ENCODE data around the gene TNC.
A peak's percentile ranks its signal among the peaks of the same experiment; 100 is the strongest.

The TNC gene

DNA sequence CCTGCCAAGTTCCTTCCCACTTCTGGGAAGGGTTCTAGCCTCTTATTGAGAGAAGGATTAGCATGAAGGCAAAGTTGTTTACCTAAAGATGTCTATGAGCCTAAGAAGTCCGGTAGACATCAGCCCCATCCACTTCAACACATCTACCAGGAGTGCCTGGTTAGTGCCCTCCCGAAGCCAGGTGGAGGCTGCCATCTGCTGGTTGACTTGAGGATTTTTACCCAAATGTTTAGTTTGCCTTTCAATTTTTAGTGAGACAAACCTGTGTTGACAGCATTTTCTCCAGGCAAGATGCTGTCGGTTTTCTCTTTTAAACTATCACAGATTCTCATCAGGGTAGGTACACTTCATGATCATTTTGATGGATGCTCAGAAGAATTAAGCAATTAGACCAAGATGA is 104.0 kb downstream of the TNC start:
- no peak overlapping the region for H3K4me3 ChIP-seq (replicated peaks; ENCODE audit: low read depth, low read length)
- TF ChIP-seq, protein P1, sequence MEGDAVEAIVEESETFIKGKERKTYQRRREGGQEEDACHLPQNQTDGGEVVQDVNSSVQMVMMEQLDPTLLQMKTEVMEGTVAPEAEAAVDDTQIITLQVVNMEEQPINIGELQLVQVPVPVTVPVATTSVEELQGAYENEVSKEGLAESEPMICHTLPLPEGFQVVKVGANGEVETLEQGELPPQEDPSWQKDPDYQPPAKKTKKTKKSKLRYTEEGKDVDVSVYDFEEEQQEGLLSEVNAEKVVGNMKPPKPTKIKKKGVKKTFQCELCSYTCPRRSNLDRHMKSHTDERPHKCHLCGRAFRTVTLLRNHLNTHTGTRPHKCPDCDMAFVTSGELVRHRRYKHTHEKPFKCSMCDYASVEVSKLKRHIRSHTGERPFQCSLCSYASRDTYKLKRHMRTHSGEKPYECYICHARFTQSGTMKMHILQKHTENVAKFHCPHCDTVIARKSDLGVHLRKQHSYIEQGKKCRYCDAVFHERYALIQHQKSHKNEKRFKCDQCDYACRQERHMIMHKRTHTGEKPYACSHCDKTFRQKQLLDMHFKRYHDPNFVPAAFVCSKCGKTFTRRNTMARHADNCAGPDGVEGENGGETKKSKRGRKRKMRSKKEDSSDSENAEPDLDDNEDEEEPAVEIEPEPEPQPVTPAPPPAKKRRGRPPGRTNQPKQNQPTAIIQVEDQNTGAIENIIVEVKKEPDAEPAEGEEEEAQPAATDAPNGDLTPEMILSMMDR (IDR thresholded peaks at IDR 0.05; ENCODE audit: low read length, missing control alignments): peak; percentile 76
- peak; percentile 85 for DNase-seq (ENCODE audit: low read depth)

DNA sequence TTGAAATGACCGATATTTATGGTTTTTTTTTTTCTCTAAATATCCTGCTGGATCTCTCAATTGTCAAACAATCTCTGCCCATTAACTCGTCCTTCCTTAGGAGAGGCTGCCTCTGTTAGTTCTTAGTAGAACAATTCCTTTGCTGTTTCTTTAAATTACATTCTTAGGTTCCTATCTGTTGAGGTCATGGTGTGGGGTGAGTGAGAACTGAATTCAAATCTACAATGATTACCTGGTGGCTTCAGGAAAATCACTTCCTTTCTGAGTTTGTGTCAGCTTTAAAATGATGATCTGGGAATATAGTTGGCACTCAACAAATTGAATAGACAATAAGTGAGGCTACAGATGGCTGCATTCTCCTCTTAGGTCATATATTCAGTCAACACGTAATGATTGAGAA is 105.5 kb downstream of the TNC start:
- TF ChIP-seq, protein P1 (IDR thresholded peaks at IDR 0.05; ENCODE audit: low read length, missing control alignments): no peak
- no peak for DNase-seq (ENCODE audit: low read depth)

DNA sequence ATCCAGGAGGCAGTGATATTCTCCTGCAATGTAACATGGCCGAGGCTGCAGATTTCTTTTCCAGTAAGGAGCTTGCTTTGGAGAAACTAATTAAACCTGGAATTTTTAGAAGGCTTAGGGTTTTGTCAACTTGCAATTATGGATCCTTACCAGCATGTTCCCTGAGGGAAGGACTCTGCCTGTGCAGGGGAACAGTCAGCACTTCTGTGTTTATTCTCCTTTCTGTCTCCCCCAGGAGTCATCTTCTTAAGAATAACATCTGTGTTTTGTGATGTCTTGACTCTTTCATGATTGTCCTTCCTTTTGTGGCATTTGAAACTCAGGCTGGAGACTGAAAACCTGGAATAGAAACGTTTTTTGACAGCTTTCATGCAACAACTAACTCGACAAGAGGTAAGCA is 107.1 kb downstream of the TNC start:
- no peak overlapping the region for H3K4me3 ChIP-seq (replicated peaks; ENCODE audit: low read depth, low read length)
- no peak for DNase-seq (ENCODE audit: low read depth)
- TF ChIP-seq, protein P1 (IDR thresholded peaks at IDR 0.05; ENCODE audit: low read length, missing control alignments): no peak

More for the DNA sequence above, 105.5 kb downstream of the TNC start:
- no peak overlapping the region for H3K4me3 ChIP-seq (replicated peaks; ENCODE audit: low read depth, low read length)

DNA sequence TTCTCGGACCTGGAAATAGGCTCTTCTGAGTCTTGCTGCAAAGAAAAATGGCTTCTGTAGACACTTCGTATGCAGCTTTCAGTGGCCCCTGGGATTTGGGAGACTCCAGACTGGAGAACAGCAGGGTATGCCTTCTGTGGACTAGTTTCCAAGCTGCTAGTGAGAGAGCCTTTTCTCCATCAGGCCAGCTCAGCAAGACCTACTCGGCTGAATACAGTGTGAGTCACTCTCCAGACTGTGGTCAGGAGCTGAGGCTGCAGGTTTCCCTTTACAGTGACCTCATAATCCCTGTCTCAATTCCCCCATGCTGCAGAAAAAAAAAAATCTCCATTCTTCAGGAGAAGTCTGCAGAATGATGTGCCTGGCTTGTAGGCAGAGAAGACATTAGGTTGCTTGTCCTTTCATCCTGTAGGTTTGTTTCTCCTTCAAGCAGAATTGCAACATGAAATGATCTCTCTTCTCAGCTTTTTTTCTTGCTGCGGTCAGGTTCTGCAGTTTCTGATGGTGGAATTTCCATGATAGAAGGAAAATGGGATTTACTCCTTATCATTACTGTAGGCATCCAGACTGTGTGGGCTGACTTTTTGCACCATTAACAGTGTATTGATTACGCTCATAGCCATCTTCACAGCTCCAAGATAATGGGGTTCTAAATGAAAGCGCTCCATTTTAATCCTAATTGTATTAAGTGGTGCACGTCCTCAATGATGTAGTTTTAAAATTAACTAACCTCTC is 109.3 kb downstream of the TNC start:
- DNase-seq (ENCODE audit: low read depth): peak; percentile 74
- H3K4me3 ChIP-seq (replicated peaks; ENCODE audit: low read depth, low read length): no peak overlapping the region
- TF ChIP-seq, protein P1 (IDR thresholded peaks at IDR 0.05; ENCODE audit: low read length, missing control alignments): no peak

DNA sequence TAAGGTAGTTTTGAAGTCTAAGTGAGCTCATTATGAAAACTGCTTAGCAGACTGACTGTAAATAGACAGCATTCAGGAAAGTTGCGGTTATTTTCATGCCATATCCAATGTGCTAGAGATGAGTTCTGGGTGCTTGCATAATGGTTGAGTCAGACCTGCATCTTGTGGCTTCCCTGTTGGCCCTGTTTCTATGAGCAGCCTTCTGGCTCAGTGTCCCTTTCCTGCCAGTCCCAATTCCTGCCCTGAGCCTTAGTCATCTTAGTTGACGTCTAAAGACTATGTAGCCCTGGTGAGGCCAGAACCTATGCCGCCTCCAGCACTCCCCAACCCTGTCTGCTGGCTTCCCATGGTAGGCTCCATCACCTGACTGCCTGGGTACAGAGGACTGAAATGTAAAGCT is 111.3 kb downstream of the TNC start:
- no peak overlapping the region for H3K4me3 ChIP-seq (replicated peaks; ENCODE audit: low read depth, low read length)
- DNase-seq (ENCODE audit: low read depth): peak; percentile 57
- TF ChIP-seq, protein P1 (IDR thresholded peaks at IDR 0.05; ENCODE audit: low read length, missing control alignments): no peak

DNA sequence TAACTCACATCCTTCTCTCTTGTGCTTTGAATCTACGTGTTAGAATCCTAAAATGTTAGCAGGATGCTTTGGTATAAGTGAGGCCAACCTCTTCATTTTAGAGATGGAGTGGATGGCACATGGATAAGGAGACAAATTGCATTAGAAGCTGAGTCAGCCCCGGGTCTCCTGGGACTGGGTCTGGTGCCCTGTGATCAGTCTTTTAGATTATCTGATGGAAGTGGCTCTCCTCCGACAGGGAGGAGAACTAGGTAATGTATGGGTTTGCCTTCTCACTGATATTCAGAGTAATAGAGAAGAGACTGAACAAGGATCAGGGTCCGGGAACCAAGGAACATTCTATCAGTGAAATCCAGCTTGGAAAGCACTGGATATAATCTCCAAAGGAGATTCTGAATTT is 112.6 kb downstream of the TNC start:
- no peak for DNase-seq (ENCODE audit: low read depth)
- no peak overlapping the region for H3K4me3 ChIP-seq (replicated peaks; ENCODE audit: low read depth, low read length)
- TF ChIP-seq, protein P1 (IDR thresholded peaks at IDR 0.05; ENCODE audit: low read length, missing control alignments): no peak

DNA sequence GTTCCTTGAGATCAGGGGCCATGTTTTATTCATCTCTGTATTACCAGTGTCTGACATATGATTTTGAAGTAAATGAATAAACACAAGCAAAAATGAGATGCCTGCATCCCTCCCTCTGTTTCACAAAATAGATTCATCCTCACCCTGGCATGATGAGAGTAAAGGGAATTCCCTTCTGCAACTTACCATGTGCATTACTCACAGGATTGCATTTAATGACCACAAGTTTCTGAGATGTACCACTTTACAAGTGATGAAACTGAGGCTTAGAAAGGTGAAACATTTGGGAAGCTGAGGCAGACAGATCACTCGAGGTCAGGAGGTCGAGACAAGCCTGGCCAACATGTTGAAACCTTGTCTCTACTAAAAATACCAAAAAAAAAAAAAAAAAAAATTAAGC is 113.4 kb downstream of the TNC start:
- DNase-seq (ENCODE audit: low read depth): no peak
- H3K4me3 ChIP-seq (replicated peaks; ENCODE audit: low read depth, low read length): no peak overlapping the region
- TF ChIP-seq, protein P1 (IDR thresholded peaks at IDR 0.05; ENCODE audit: low read length, missing control alignments): no peak

Measured in fibroblast of pulmonary artery (primary cell).